ENCODE measurements around the gene LGALS3.
"Not testable (repeated sequence)": the region's sequence is repeated elsewhere in the genome, so short reads cannot be mapped to it uniquely, and the experiment has no call there.

The LGALS3 gene
- total RNA-seq: 19.3 to 168 reads per million in 2 donors

DNA sequence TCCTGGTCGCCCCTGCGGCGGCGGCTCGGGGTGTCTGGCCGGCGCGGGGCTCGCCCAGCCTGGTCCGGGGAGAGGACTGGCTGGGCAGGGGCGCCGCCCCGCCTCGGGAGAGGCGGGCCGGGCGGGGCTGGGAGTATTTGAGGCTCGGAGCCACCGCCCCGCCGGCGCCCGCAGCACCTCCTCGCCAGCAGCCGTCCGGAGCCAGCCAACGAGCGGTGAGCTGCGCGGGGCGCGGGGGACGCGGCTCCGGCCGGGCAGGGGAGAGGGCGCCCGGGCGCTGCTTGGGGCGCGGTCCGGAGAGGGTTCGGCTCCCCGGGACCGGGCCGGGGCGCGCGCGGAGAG, at the start of gene LGALS3:
TSS of gene LGALS3 (plus strand) at position 167 of the 342 bp plus-strand sequence. CDS start 8,122 bp downstream, outside the sequence.
- peak; percentile 29 for DNase-seq

DNA sequence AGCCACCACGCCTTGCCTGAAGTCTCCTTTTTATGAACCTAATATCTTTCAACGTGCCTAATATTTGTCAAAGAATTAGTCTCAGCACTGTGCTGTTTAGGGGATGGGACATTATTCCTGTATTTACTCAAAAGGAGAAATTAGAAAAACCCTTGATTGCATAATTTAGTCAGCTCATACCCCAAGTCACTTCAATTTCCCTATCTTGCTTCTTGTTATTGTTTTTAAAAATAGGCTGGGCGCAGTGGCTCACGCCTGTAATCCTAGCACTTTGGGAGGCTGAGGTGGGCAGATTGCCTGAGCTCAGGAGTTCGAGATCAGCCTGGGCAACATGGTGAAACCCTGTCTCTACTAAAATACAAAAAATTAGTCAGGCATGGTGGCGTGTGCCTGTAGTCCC, 49.1 kb upstream of the LGALS3 start:
- not testable (repeated sequence) for DNase-seq

- DNase-seq: no peak
These were observed 44.5 kb upstream of the LGALS3 start for GRCh38 chr14:55084401-55085059.

GRCh38 chr14:55085060-55085660, 43.9 kb upstream of the LGALS3 start:
- DNase-seq: no peak

- DNase-seq: no peak
These were observed 42.1 kb upstream of the LGALS3 start for GRCh38 chr14:55086938-55087337.

GRCh38 chr14:55088356-55088755, 40.7 kb upstream of the LGALS3 start:
- DNase-seq: no peak

- no peak for DNase-seq
These were observed 36.7 kb upstream of the LGALS3 start for GRCh38 chr14:55092341-55092740.

DNA sequence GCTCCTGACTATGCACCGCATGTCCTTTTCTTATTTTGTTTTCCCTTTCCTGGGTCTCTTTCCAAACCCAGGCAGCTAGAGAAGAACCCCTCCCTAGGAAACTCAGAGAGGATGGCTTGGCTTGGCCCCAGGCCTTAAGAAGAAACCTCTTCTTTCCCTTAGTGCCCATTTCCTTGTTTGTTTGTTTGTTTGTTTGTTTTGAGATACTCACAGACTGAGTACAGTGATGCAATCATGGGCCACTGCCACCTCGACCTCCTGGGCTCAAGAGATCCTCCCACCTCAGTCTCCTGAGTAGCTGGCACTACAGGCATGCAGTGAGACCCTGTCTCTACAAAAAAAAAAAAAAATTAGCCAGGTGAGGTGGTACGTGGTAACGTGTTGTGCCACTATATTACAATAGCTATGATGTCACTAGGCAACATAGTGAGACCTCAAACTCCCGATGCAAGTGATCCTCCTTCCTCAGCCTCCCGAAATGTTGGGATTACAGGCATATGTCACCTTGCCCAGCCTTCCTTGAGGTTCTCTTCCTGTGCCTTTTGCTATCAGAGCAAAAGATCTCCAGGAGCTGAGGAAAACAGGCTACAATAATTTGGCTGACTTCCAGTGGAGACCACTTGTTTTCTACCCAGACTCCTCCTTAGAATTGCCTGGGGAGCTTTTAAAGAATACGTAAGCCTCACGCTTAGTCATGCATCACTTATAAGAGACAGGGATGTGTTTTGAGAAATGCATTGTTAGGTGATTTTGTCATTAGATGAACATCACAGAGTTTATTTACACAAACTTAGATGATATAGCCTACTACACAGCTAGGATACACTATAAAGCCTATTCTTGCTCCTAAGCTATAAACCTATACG, 34.5 kb upstream of the LGALS3 start:
- no peak for DNase-seq

DNA sequence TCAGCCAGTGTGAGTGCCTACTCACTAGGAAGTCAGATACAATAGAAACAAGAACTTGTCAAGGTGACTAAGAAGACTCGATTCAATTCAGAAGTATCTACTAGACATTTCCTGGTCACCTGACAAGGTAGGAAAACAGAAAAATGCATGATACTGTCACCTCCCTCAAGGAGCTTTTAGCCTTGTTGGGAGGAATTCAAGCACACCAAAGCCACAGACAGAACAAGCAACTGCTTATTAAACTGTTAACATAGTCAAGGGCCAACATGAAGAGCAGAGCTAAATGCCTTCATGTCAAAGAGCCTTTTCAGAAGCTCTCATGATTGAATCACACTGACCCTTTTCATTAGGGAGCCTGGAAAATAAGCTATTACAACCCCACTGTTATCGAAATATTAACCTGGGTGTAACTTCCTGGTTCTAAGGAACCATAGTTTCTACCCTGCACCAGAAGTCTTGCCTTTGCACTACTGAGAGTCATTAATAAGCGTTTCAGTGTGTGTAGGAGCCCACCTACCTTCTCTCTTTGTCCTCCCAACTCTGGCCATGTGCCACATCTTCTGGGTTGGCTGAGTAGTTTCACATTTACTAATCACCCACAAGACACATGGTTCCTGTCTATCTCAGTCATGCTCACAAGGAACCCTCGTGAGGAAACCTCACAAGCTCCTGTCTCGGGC, 31.0 kb upstream of the LGALS3 start:
- no peak for DNase-seq

DNA sequence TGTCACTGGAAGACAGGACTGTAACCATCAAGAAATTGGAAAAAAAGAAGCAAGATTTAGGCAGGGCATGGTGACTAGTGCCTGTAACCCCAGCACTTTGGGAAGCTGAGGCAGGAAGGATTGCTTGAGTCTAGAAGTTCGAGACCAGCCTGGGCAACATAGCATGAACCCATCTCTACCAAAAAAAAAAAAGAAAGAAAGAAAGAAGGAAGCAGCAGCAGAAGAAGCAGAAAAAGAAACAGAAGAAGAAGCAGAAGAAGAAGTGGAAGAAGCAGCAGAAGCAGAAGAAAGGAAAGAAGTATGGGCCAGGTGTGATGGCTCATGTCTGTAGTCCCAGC, 30.5 kb upstream of the LGALS3 start:
- no peak for DNase-seq

DNA sequence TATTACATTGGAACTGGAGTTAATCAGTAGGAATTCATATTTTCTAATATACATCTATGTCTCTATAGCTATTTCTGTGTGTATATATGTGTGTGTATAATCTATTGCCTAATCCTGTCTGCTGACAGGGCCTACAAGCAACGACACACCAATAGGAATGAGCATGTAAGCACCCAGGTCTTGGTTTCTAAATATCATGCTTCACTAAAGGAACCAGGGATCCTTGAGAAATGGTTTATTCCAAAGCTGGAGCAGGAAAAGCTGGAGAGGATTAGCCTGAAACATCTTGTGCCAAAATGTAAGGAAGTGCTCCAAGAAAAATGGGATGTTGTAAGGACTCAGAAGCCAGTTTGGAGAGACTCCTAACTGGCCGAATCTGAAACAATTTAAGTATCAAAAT, 29.3 kb upstream of the LGALS3 start:
- DNase-seq: no peak

GRCh38 chr14:55101698-55102097, 27.4 kb upstream of the LGALS3 start:
- DNase-seq: no peak

DNA sequence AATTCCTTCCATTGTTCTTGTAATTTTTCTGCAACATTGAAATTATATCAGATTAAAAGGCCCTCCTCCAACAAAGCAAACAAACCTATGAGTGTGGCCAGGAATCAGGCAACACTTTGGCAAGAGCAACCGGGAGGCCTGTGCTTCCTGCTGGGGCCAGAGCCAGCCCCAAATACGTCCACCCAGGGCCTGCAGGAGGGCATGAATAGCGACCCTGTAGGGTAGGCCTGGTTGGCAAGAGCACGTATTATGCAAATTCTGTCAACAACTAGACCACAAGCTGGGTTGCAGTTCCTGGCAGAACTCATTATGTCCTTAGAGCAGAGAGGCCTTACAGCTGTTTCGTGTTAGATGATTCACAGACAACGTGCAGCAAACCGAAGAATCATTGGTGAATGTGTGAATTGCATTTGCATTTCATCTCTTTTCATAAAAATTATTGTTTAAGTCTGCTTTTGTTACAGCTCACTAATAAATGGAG, 26.9 kb upstream of the LGALS3 start:
- DNase-seq: no peak

DNA sequence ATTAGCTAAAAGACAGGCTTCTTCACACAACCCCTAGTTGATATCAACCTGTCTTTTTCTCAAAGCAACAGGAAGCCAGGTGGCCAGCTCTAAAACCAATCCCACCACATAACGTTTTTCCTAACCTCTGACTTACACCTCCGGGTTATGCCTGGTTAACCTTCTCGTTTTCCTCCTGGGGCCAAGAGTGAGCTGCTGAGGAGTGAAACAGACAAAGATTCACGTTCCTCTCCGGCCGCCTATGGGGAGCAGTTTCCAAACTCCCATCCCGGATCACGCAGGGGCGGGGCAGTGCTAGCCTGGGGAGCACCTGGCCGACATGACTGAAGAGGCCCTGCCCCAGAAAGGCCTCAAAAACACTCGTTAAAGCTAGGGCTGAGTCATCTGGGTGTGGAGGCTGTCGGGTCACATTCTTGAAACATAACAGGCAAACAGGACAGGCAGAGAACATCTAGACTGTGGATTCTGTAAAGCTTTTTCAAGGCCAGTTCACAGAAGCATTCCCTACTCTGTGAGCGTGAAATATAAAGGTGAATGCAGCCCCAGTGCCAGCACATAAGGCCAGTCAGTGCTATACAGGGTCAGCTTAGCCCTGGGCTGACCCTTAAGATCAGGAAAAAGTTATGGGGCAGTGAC, 25.9 kb upstream of the LGALS3 start:
- DNase-seq: peak; percentile 47

DNA sequence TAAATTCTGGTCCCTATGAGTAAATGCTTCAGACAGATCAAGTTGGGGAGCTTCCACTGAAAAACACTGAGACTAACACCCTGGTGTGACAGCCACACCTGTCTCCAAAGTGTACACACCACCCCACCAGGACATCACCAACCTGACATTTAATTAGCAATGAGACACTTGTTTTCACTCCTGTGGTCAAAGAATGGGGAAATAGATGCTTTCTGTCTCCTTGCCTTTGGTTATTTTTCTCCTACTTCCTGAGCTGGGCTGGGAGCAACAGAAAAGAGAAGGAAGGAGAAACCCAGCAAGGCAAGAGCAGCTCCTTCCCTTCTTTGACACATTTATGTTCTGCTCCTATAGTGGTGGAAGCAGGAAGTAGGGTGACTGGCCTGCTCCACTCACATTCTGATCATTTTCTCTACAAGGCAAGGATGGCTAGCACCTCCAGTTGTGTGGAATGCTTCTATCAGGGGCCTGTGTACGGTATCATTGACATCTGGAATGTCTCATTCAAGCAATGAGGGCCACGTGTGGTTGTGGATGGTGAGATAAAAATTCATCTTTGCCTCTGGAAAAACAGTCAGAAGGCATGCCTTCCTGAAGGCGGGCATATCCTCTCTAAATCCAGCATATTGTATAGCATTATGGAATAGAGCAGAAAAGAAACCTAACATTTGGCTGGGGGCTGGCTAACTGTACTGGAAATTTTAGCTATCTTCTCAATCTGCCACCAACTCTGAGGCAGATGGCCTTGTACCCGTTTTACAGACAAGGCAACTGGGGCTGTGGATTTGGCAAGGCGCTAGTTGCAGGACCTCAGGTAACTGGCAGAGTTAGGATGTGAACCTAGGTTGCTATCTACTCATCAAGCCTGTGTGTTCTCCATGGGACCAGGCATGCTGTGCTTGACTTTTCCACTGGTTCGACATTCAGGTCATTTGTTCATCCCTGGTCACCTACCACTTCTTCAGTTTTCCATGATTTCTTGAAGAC, 24.8 kb upstream of the LGALS3 start:
- DNase-seq: no peak

- DNase-seq: no peak
These were observed 23.1 kb upstream of the LGALS3 start for GRCh38 chr14:55105991-55106390.

DNA sequence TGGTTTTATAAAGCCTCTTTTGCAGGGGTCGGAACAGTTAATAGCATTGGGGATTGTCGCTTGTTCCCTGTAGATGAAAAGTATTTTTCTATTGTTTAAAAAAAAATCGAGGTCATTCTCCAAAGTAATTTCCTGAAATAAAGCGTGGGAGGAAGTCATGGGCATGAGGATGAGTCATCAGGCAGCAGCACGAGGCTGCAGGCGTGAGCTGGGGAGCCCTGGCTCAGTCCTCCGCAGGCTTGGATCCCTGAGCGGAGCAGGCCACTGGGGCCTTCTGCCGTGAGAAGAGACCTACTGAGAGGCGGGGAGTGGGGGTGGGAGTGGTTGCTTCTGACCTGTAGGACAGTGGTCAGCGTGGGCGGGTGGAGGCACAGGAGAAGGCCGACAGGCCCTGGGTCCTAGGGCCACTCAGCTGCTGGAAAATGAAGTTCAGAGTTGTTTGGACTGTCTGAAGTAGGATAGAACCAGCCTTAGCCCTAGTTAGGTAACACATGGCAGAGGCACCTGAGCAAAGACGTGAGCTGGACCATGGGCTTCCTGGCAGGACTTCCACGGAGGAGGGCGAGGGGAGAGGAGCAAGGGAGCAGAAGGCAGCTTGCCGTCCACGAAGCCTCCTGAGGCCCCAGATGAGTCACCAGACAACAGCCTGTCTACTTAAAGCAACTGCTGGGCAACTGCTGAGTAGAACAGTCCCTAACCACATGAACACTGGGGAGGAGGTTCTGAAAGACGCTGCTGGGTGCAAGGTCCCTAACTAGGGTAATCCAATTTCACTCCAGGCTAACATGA, 21.1 kb upstream of the LGALS3 start:
- peak; percentile 29 for DNase-seq

DNA sequence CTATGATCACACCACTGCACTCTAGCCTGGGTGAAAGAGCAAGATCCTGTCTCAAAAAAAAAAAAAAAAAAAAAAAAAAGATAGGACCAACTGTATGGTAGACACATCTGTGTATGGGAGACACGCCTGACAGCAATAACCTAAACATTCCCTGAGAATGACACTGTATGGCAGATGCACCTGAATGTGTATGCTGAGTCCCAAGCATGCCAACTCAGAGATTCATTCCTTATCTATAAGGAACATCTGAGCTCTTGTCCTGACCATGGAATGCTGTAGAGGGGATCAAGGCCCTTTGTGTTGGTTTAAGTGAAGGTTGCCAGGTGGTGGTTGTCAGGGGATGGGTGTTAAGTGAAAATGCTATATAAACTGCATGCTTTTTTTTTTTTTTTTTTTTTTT, 19.2 kb upstream of the LGALS3 start:
- DNase-seq: no peak

DNA sequence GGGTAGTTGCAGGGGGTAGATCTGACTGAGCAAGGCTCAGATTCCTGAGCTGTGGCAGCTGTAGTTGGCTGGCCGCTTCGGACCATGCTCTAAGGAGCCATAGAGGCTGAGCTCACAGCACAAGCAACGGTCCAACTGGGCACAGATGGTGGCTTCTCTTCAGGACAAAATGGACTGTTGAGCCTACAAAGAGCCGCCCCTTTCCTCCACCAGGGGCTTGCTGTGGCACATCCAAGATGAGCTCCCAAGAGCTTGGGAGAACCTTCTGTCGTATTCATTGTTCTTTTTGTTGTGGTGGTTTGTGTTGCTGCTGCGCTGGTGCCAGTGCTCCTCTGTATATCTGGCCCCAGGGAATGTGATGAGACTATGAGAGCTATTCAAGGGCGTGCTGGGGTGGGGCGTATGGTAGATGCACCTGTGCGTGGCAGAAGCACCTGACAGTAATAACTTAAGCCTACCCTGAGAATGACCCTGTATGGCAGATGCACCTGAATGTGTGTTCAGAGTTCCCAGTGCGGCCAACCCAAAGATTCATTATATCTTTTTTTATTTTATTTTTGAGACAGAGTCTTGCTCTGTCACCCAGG, 17.8 kb upstream of the LGALS3 start:
- no peak for DNase-seq

GRCh38 chr14:55114720-55115119, 14.3 kb upstream of the LGALS3 start:
- no peak for DNase-seq

All from T-helper 9 cell (primary cell).